Left renal cortex interstitium (tissue), 4 donors: ENCODE results near the gene ERBB3. TPM values are rescaled to one million over a fixed set of nuclear protein-coding genes. Genes with fewer than 3 reads are reported as not detected.
"Not testable (repeated sequence)": the region's sequence is repeated elsewhere in the genome, so short reads cannot be mapped to it uniquely, and the experiment has no call there.

Experiments
- DNase-seq, 4 donors: peaks; one replicate each; pipeline ENCODE4 v3.0.0-alpha.2; 2013; ENCODE audit warnings: low read depth in 4 of 4, low spot score in 2 of 4, missing footprints in 1 of 4
- polyA plus RNA-seq, 4 donors: library from polyadenylated mRNA; unstranded; fragments of 120-200 nt; gene quantifications; one replicate each; pipeline ENCODE4 v1.2.1, GENCODE V29; 2013; ENCODE audit not compliant: insufficient read length in 4 of 4

Gene ERBB3
- polyA plus RNA-seq: 100 to 1,000 TPM in 1 of 4 donors, 10 to 100 TPM in 3; 57.6 to 108 (median 87.7) TPM

- peak; percentile 52 to 73 (median 56) for DNase-seq
Observed at GRCh38 chr12:56079723-56080555, at the start of gene ERBB3. ERBB3 (plus strand) TSS chr12:56080165; CDS start chr12:56080301, 136 bp downstream.

- DNase-seq: no peak
Observed at GRCh38 chr12:56031987-56032386, 48.0 kb upstream of the ERBB3 start.

GRCh38 chr12:56034586-56035332 is 45.2 kb upstream of the ERBB3 start:
- no peak for DNase-seq

GRCh38 chr12:56037161-56037560 is 42.8 kb upstream of the ERBB3 start:
- no peak for DNase-seq

GRCh38 chr12:56038022-56038655 is 41.8 kb upstream of the ERBB3 start:
- no peak for DNase-seq

GRCh38 chr12:56040151-56040550 is 39.8 kb upstream of the ERBB3 start:
- no peak for DNase-seq

GRCh38 chr12:56040963-56041551 is 38.9 kb upstream of the ERBB3 start:
- DNase-seq: no peak

- DNase-seq: peak; percentile 98 to 100 (median 98)
Observed at GRCh38 chr12:56041552-56042429, 38.2 kb upstream of the ERBB3 start, which contains the start of gene RPS26. RPS26 (plus strand) TSS chr12:56041918; CDS start chr12:56042167, 249 bp downstream.

- DNase-seq: not testable (repeated sequence)
Observed at GRCh38 chr12:56042430-56042813, 37.5 kb upstream of the ERBB3 start.

- no peak for DNase-seq
Observed at GRCh38 chr12:56042843-56043242, 37.1 kb upstream of the ERBB3 start.

GRCh38 chr12:56046027-56046780 is 33.8 kb upstream of the ERBB3 start:
- DNase-seq: no peak

GRCh38 chr12:56053407-56053893 is 26.5 kb upstream of the ERBB3 start:
- no peak for DNase-seq

GRCh38 chr12:56059964-56060363 is 20.0 kb upstream of the ERBB3 start:
- DNase-seq: not testable (repeated sequence)

- no peak for DNase-seq
Observed at GRCh38 chr12:56061982-56062381, 18.0 kb upstream of the ERBB3 start.

- no peak for DNase-seq
Observed at GRCh38 chr12:56062996-56063395, 17.0 kb upstream of the ERBB3 start.

GRCh38 chr12:56071648-56072047 is 8.3 kb upstream of the ERBB3 start:
- DNase-seq: no peak

GRCh38 chr12:56074396-56074795 is 5.6 kb upstream of the ERBB3 start:
- no peak for DNase-seq

GRCh38 chr12:56077966-56078365 is 2.0 kb upstream of the ERBB3 start:
- not testable (repeated sequence) for DNase-seq

- no peak for DNase-seq
Observed at GRCh38 chr12:56078427-56078826, 1.5 kb upstream of the ERBB3 start.
